HCT116 (cell line): ENCODE measurements around the gene PARVG. TPM values are rescaled to one million over a fixed set of nuclear protein-coding genes. Genes with fewer than 3 reads are reported as not detected.

ENCODE experiments used
- ATAC-seq: fragments of 200-7000 bp; cut with Tn5 transposase; 2 replicates; pipeline ENCODE4 v1.9.1; 2020; ENCODE audit warnings: mild to moderate bottlenecking, moderate library complexity
- BruUV-seq: library from RNA; stranded (reverse); fragments of 400-500 nt; replicated peaks from 2 replicates; lab custom pipeline; 2021; lab: Mats Ljungman, UMichigan
- CTCF ChIA-PET: fragments of 300-600 bp; sonication (Branson Sonifier 250); formaldehyde crosslinking; loops from one replicate; lab custom pipeline; 2021; ENCODE audit warnings: antibody characterized with exemption; lab: Charles Lee
- POLR2A ChIA-PET: fragments of 300-600, 350-600 bp; sonication (Branson Sonifier 250); formaldehyde crosslinking; loops from one replicate; lab custom pipeline; 2021; ENCODE audit warnings: antibody characterized with exemption; lab: Charles Lee
- RAD21 ChIA-PET, 2 experiments: fragments of 300-600 bp; sonication (Branson Sonifier 250); formaldehyde crosslinking; loops; one replicate each; lab custom pipeline; 2023; ENCODE audit warnings: low total read pairs in 2 of 2; ENCODE audit not compliant: uncharacterized antibody in 2 of 2, unreplicated experiment in 2 of 2, low non-redundant PET in 1 of 2; lab: Charles Lee
- DNase-seq: peaks from one replicate; pipeline ENCODE4 v3.0.0-alpha.2; 2010; ENCODE audit warnings: low read depth, low spot score
- H2AFZ ChIP-seq: fragments of 200-600 bp; shearing (Covaris generic), sonication (generic); 2 replicates; pipeline ENCODE4 v1.6.1; 2017; ENCODE audit warnings: low read depth, mixed run types, mixed read lengths, antibody characterized with exemption, low read length; ENCODE audit not compliant: poor library complexity, severe bottlenecking
- H3K27ac ChIP-seq: 2 replicates; pipeline ENCODE4 v1.5.1; 2012; ENCODE audit warnings: low read depth, low read length
- H3K27me3 ChIP-seq: fragments of 200-600 bp; sonication (generic); 2 replicates; pipeline ENCODE4 v1.6.1; 2016; ENCODE audit warnings: mixed run types, low read length, mixed read lengths; ENCODE audit not compliant: insufficient read depth
- H3K36me3 ChIP-seq, 2 experiments: fragments of 200-500 bp in 1 of 2; fragments of 200-600 bp in 1 of 2; sonication (Bioruptor generic) in 1 of 2; sonication (generic) in 1 of 2; 2 replicates each; pipeline versions ENCODE4 v1.5.1 to v1.6.1; 2014 to 2016; ENCODE audit warnings: low read length in 2 of 2, inconsistent platforms in 1 of 2, mixed read lengths in 1 of 2, mixed run types in 1 of 2; ENCODE audit not compliant: insufficient read depth in 2 of 2, control insufficient read depth in 1 of 2
- H3K4me1 ChIP-seq, 2 experiments: fragments of 200-600 bp in 1 of 2; sonication (generic) in 1 of 2; 2 replicates each; pipeline versions ENCODE4 v1.5.1 to v1.6.1; 2012 to 2017; ENCODE audit warnings: low read length in 2 of 2, inconsistent platforms in 1 of 2, mild to moderate bottlenecking in 1 of 2, mixed read lengths in 1 of 2, mixed run types in 1 of 2, moderate library complexity in 1 of 2; ENCODE audit not compliant: insufficient read depth in 2 of 2, control insufficient read depth in 1 of 2
- H3K4me2 ChIP-seq: fragments of 200-600 bp; sonication (generic); 2 replicates; pipeline ENCODE4 v1.6.1; 2017; ENCODE audit warnings: mixed run types, low read length, mixed read lengths
- H3K4me3 ChIP-seq, 2 experiments: fragments of 200-600 bp in 1 of 2; sonication (generic) in 1 of 2; replicated peaks in 1 of 2; 2 replicates each; pipeline ENCODE4 v1.5.1; 2011 to 2016; ENCODE audit warnings: low read length in 2 of 2, control low read depth in 1 of 2, low read depth in 1 of 2, mild to moderate bottlenecking in 1 of 2, mixed read lengths in 1 of 2, mixed run types in 1 of 2
- H3K79me2 ChIP-seq: fragments of 200-600 bp; sonication (generic); 2 replicates; pipeline ENCODE4 v1.6.1; 2017; ENCODE audit warnings: mild to moderate bottlenecking, mixed run types, low read length, moderate library complexity, mixed read lengths; ENCODE audit not compliant: insufficient read depth
- H3K9ac ChIP-seq: fragments of 200-600 bp; sonication (generic); 2 replicates; pipeline ENCODE4 v1.6.1; 2016; ENCODE audit warnings: low read length, mixed read lengths
- H3K9me2 ChIP-seq: fragments of 200-600 bp; sonication (generic), shearing (Covaris generic); 2 replicates; pipeline ENCODE4 v1.6.1; 2017; ENCODE audit warnings: mixed run types, mild to moderate bottlenecking, moderate library complexity; ENCODE audit not compliant: insufficient read depth
- H3K9me3 ChIP-seq, 2 experiments: fragments of 200-500 bp in 1 of 2; fragments of 200-600 bp in 1 of 2; sonication (Bioruptor generic) in 1 of 2; sonication (generic) in 1 of 2; 2 replicates each; pipeline ENCODE4 v1.6.1; 2014 to 2017; ENCODE audit warnings: low read length in 2 of 2, mixed read lengths in 2 of 2, inconsistent platforms in 1 of 2, low read depth in 1 of 2, mild to moderate bottlenecking in 1 of 2, mixed run types in 1 of 2, moderate library complexity in 1 of 2; ENCODE audit not compliant: control insufficient read depth in 1 of 2, insufficient read depth in 1 of 2
- H4K20me1 ChIP-seq: fragments of 200-600 bp; sonication (generic), shearing (Covaris generic); 2 replicates; pipeline ENCODE4 v1.6.1; 2017; ENCODE audit warnings: mixed run types, mild to moderate bottlenecking, moderate library complexity; ENCODE audit not compliant: insufficient read depth
- CBX3 ChIP-seq: IDR thresholded peaks from 2 replicates; pipeline ENCODE4 v1.6.1; 2012; ENCODE audit warnings: low read depth
- CEBPB ChIP-seq: IDR thresholded peaks from 2 replicates; pipeline ENCODE4 v1.6.1; 2012; ENCODE audit warnings: low read depth
- EGR1 ChIP-seq: IDR thresholded peaks from 2 replicates; pipeline ENCODE4 v1.6.1; 2012; ENCODE audit warnings: low read depth
- ELF1 ChIP-seq: IDR thresholded peaks from 2 replicates; pipeline ENCODE4 v1.6.1; 2012; ENCODE audit warnings: low read depth, borderline replicate concordance
- EZH2 ChIP-seq: fragments of 200-600 bp; sonication (generic); IDR thresholded peaks from 2 replicates; pipeline ENCODE4 v1.6.1; 2017; ENCODE audit warnings: antibody characterized with exemption, mixed run types
- FOSL1 ChIP-seq: IDR thresholded peaks from 2 replicates; pipeline ENCODE4 v1.6.1; 2012; ENCODE audit warnings: low read depth
- JUND ChIP-seq: IDR thresholded peaks from 2 replicates; pipeline ENCODE4 v1.6.1; 2012
- POLR2AphosphoS5 ChIP-seq: IDR thresholded peaks from 2 replicates; pipeline ENCODE4 v1.6.1; 2011; ENCODE audit warnings: mild to moderate bottlenecking, low read depth, low read length, moderate library complexity
- RAD21 ChIP-seq: IDR thresholded peaks from 2 replicates; pipeline ENCODE4 v1.6.1; 2012; ENCODE audit warnings: low read depth, mild to moderate bottlenecking
- SIN3A ChIP-seq: IDR thresholded peaks from 2 replicates; pipeline ENCODE4 v1.6.1; 2012; ENCODE audit warnings: low read depth
- TCF7L2 ChIP-seq: IDR thresholded peaks from 2 replicates; pipeline ENCODE4 v1.7.0; 2011; ENCODE audit warnings: borderline replicate concordance, inconsistent platforms; ENCODE audit not compliant: insufficient read depth, insufficient read length; ENCODE audit errors: extremely low read depth
- YY1 ChIP-seq: IDR thresholded peaks from 2 replicates; pipeline ENCODE4 v1.6.1; 2011; ENCODE audit warnings: low read length, low read depth, moderate library complexity, mild to moderate bottlenecking; ENCODE audit not compliant: insufficient replicate concordance; ENCODE audit errors: extremely low read depth
- ZFX ChIP-seq: fragments of 450-650 bp; IDR thresholded peaks from 2 replicates; pipeline ENCODE4 v1.6.1; 2017
- intact Hi-C: fragments of 100-400 bp; cut with micrococcal nuclease; formaldehyde crosslinking; loops from 2 replicates; pipeline ENCODE4 v1.10.0; 2022
- total RNA-seq: library from RNA; stranded (reverse); gene quantifications from one replicate; pipeline ENCODE4 v1.2.1, GENCODE V29; 2021; ENCODE audit not compliant: unreplicated experiment
- TF ChIP-seq, protein P1 (sequence below): IDR thresholded peaks from 2 replicates; pipeline ENCODE4 v1.6.1; 2011; ENCODE audit warnings: mild to moderate bottlenecking, low read length, moderate library complexity; ENCODE audit not compliant: insufficient replicate concordance; ENCODE audit errors: extremely low read depth
- TF ChIP-seq, protein P2 (sequence below): IDR thresholded peaks from 2 replicates; pipeline ENCODE4 v1.6.1; 2012; ENCODE audit warnings: low read depth
- TF ChIP-seq, protein P3 (sequence below): IDR thresholded peaks from 2 replicates; pipeline ENCODE4 v1.6.1; 2012
- TF ChIP-seq, protein P4 (sequence below): IDR thresholded peaks from 2 replicates; pipeline ENCODE4 v1.6.1; 2012

The PARVG gene
- total RNA-seq, 1 experiment from 2014 or later: 0.57 TPM

DNA sequence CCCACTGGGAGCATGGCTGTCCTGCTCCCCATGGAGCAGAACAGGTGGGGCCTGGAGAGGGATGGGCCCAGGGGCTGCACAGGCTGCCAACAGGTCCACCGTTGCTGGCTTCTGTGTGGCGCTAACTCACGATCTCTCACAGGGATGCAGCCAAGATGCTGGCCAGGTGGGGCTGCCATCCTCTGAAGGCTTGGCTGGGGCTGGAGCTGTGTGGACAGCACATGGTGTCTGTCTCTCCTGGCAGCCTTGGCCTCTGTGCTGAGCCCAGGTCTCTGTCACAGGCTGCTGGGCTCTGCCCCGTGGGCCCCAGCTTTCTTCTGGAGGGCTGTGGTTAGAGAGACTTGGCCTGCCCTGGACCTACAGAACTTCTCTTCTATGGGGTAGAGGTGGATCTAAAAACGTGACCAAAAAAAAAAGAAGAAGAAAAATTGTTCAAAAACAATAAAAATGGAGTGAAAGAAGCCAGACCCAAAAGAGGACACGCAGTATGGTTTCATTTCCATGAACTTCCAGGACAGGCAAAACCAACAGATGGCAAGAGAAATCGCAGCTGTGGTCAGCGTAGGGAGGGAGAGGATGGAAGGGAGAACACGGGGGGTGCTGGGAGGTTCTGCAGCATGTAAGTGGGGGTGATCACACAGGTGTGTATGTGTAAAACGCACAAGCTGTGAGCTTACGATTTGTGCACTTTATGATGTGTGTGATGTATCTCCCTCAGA lies 12.2 kb downstream of the PARVG start:
- H3K9me2 ChIP-seq: no peaks in the 10 kb centered on the region
- TF ChIP-seq CBX3 (no peak), CEBPB (no peak), YY1 (no peak), ELF1 (no peak), RAD21 (no peak), EGR1 (no peak), EZH2 (no peak), ZFX (no peak), SIN3A (no peak), FOSL1 (no peak), JUND (no peak), POLR2AphosphoS5 (no peak), TCF7L2 (no peak)
- TF ChIP-seq, protein P1, sequence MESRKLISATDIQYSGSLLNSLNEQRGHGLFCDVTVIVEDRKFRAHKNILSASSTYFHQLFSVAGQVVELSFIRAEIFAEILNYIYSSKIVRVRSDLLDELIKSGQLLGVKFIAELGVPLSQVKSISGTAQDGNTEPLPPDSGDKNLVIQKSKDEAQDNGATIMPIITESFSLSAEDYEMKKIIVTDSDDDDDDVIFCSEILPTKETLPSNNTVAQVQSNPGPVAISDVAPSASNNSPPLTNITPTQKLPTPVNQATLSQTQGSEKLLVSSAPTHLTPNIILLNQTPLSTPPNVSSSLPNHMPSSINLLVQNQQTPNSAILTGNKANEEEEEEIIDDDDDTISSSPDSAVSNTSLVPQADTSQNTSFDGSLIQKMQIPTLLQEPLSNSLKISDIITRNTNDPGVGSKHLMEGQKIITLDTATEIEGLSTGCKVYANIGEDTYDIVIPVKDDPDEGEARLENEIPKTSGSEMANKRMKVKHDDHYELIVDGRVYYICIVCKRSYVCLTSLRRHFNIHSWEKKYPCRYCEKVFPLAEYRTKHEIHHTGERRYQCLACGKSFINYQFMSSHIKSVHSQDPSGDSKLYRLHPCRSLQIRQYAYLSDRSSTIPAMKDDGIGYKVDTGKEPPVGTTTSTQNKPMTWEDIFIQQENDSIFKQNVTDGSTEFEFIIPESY: no peak
- TF ChIP-seq, protein P2, sequence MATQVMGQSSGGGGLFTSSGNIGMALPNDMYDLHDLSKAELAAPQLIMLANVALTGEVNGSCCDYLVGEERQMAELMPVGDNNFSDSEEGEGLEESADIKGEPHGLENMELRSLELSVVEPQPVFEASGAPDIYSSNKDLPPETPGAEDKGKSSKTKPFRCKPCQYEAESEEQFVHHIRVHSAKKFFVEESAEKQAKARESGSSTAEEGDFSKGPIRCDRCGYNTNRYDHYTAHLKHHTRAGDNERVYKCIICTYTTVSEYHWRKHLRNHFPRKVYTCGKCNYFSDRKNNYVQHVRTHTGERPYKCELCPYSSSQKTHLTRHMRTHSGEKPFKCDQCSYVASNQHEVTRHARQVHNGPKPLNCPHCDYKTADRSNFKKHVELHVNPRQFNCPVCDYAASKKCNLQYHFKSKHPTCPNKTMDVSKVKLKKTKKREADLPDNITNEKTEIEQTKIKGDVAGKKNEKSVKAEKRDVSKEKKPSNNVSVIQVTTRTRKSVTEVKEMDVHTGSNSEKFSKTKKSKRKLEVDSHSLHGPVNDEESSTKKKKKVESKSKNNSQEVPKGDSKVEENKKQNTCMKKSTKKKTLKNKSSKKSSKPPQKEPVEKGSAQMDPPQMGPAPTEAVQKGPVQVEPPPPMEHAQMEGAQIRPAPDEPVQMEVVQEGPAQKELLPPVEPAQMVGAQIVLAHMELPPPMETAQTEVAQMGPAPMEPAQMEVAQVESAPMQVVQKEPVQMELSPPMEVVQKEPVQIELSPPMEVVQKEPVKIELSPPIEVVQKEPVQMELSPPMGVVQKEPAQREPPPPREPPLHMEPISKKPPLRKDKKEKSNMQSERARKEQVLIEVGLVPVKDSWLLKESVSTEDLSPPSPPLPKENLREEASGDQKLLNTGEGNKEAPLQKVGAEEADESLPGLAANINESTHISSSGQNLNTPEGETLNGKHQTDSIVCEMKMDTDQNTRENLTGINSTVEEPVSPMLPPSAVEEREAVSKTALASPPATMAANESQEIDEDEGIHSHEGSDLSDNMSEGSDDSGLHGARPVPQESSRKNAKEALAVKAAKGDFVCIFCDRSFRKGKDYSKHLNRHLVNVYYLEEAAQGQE: no peak
- TF ChIP-seq, protein P3, sequence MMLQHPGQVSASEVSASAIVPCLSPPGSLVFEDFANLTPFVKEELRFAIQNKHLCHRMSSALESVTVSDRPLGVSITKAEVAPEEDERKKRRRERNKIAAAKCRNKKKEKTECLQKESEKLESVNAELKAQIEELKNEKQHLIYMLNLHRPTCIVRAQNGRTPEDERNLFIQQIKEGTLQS: no peak
- TF ChIP-seq, protein P4, sequence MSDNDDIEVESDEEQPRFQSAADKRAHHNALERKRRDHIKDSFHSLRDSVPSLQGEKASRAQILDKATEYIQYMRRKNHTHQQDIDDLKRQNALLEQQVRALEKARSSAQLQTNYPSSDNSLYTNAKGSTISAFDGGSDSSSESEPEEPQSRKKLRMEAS: no peak
- H3K4me3 ChIP-seq: no peak overlapping the region
- no peaks in the 10 kb centered on the region for H3K36me3 ChIP-seq
- RAD21 ChIA-PET: no interaction called here
- peaks cover 4 to 16% of the 10 kb centered on the region in 2 experiments; a peak in 3 of 4 replicates for H3K4me1 ChIP-seq
- no peak overlapping the region for H3K27ac ChIP-seq
- intact Hi-C loops: no loop called here
- H3K79me2 ChIP-seq: no peaks in the 10 kb centered on the region
- peaks cover 27% of the 10 kb centered on the region for H3K27me3 ChIP-seq
- H3K9me3 ChIP-seq: no peaks in the 10 kb centered on the region
- CTCF ChIA-PET: no interaction called here
- H2AFZ ChIP-seq: no peak overlapping the region
- no peak overlapping the region for H3K4me2 ChIP-seq
- no peak overlapping the region for H3K9ac ChIP-seq
- POLR2A ChIA-PET: no interaction called here
- BruUV-seq: no TSS peak
- no peaks in the 10 kb centered on the region for H4K20me1 ChIP-seq
- no peak for DNase-seq
- ATAC-seq: 0 out of 2 replicates have a peak, but pooled peaks have one; percentile 18
